B cell (primary cell): ENCODE data around the gene PREP. TPM values are rescaled to one million over a fixed set of nuclear protein-coding genes. Genes with fewer than 3 reads are reported as not detected.

Experiments used
- ATAC-seq: fragments of 200-7000 bp; cut with Tn5 transposase; one replicate; pipeline ENCODE4 v1.10.0; 2021; ENCODE audit warnings: low read depth, mild to moderate bottlenecking, moderate number of reproducible peaks, moderate library complexity
- CTCF ChIA-PET: fragments of 350-600 bp; sonication (Branson Sonifier 250); formaldehyde crosslinking; loops from one replicate; lab custom pipeline; 2021; ENCODE audit warnings: antibody characterized with exemption, inconsistent platforms; lab: Charles Lee
- POLR2A ChIA-PET: fragments of 350-600 bp; sonication (Branson Sonifier 250); formaldehyde crosslinking; loops from one replicate; lab custom pipeline; 2021; ENCODE audit warnings: antibody characterized with exemption; lab: Charles Lee
- DNase-seq: peaks from one replicate; pipeline ENCODE4 v3.0.0; 2013
- H2AFZ ChIP-seq: 2 replicates; pipeline ENCODE4 v1.6.1; 2012; ENCODE audit warnings: mild to moderate bottlenecking, low read depth, low read length; ENCODE audit not compliant: insufficient read depth, poor library complexity, severe bottlenecking
- H3K27ac ChIP-seq, 2 donors: 1 replicate in 1 of 2; 2 replicates in 1 of 2; pipeline ENCODE4 v1.5.1; 2012 to 2013; ENCODE audit warnings: low read length in 2 of 2, mild to moderate bottlenecking in 2 of 2, moderate library complexity in 1 of 2
- H3K27me3 ChIP-seq, 4 experiments: fragments of 200-600 bp in 1 of 4; sonication (generic) in 1 of 4; replicated peaks in 1 of 4; 1 replicate in 2 of 4; 2 replicates in 2 of 4; pipeline versions ENCODE4 v1.6.1 to v1.7.0; 2013 to 2016; ENCODE audit warnings: low read length in 3 of 4, mild to moderate bottlenecking in 2 of 4, mixed read lengths in 1 of 4, moderate library complexity in 1 of 4; ENCODE audit not compliant: insufficient read depth in 4 of 4, control insufficient read depth in 3 of 4; ENCODE audit errors: control extremely low read depth in 1 of 4
- H3K36me3 ChIP-seq, 2 experiments: replicated peaks in 1 of 2; 1 replicate in 1 of 2; 2 replicates in 1 of 2; pipeline versions ENCODE4 v1.6.1 to v1.7.1; 2013; ENCODE audit warnings: low read length in 1 of 2; ENCODE audit not compliant: insufficient read depth in 2 of 2, control insufficient read depth in 1 of 2; ENCODE audit errors: control extremely low read depth in 1 of 2, extremely low read depth in 1 of 2
- H3K4me1 ChIP-seq, 2 donors: fragments of 200-600 bp in 1 of 2; sonication (generic) in 1 of 2; 1 replicate in 1 of 2; 2 replicates in 1 of 2; pipeline versions ENCODE4 v1.5.1 to v1.6.1; 2013 to 2017; ENCODE audit warnings: low read length in 2 of 2; ENCODE audit not compliant: control insufficient read depth in 2 of 2, insufficient read depth in 2 of 2
- H3K4me2 ChIP-seq: replicated peaks from 2 replicates; pipeline ENCODE3; 2012; ENCODE audit warnings: mild to moderate bottlenecking, low read depth, low read length; ENCODE audit not compliant: poor library complexity, severe bottlenecking
- H3K4me3 ChIP-seq, 5 experiments: fragments of 200-600 bp in 1 of 5; sonication (generic) in 1 of 5; 1 replicate in 3 of 5; 2 replicates in 2 of 5; pipeline versions ENCODE4 v1.5.1 to v1.7.0; 2011 to 2016; ENCODE audit warnings: low read length in 4 of 5, mild to moderate bottlenecking in 4 of 5, low read depth in 2 of 5, control low read depth in 1 of 5, moderate library complexity in 1 of 5; ENCODE audit not compliant: insufficient read depth in 1 of 5; ENCODE audit errors: control extremely low read depth in 1 of 5, extremely low read depth in 1 of 5
- H3K79me2 ChIP-seq: fragments of 200-600 bp; sonication (generic); one replicate; pipeline ENCODE4 v1.6.0; 2016; ENCODE audit warnings: low read length; ENCODE audit not compliant: control insufficient read depth, insufficient read depth
- H3K9ac ChIP-seq: fragments of 200-600 bp; sonication (generic); 2 replicates; pipeline ENCODE4 v1.6.1; 2017; ENCODE audit warnings: mild to moderate bottlenecking, low read length, moderate library complexity
- H3K9me3 ChIP-seq, 3 donors: one replicate each; pipeline versions ENCODE4 v1.6.1 to v1.7.1; 2013; ENCODE audit warnings: low read length in 2 of 3; ENCODE audit not compliant: control insufficient read depth in 2 of 3, insufficient read depth in 1 of 3; ENCODE audit errors: control extremely low read depth in 1 of 3
- H4K20me1 ChIP-seq: 2 replicates; pipeline ENCODE4 v1.6.0; 2012; ENCODE audit warnings: mild to moderate bottlenecking, low read length; ENCODE audit not compliant: insufficient read depth, control insufficient read depth, poor library complexity, severe bottlenecking
- H3K27ac Mint-ChIP-seq: one replicate; pipeline ENCODE4 v1.8.0; 2021; ENCODE audit warnings: mixed read lengths
- H3K27me3 Mint-ChIP-seq: one replicate; pipeline ENCODE4 v1.8.0; 2021; ENCODE audit warnings: mixed read lengths
- H3K4me1 Mint-ChIP-seq: one replicate; pipeline ENCODE4 v1.8.0; 2021; ENCODE audit warnings: mixed read lengths
- H3K4me3 Mint-ChIP-seq: one replicate; pipeline ENCODE4 v1.8.0; 2021; ENCODE audit warnings: mixed read lengths
- H3K9me3 Mint-ChIP-seq: one replicate; pipeline ENCODE4 v1.8.0; 2022; ENCODE audit warnings: mixed read lengths; ENCODE audit not compliant: insufficient read depth
- EZH2 ChIP-seq: IDR thresholded peaks from 2 replicates; pipeline ENCODE4 v1.6.1; 2012; ENCODE audit warnings: borderline replicate concordance, low read depth, mild to moderate bottlenecking, moderate library complexity, low read length; ENCODE audit not compliant: insufficient read depth, poor library complexity, severe bottlenecking
- WGBS: methylation state at CpG from one replicate; pipeline ENCODE4 v1.1.5; 2013; ENCODE audit warnings: missing lambda C conversion rate; ENCODE audit not compliant: insufficient coverage; 5-methylcytosine and 5-hydroxymethylcytosine counted together
- intact Hi-C: fragments of 100-400 bp; cut with micrococcal nuclease; formaldehyde crosslinking; loops from one replicate; pipeline ENCODE4 v1.10.0; 2022
- polyA plus RNA-seq: library from polyadenylated mRNA; depleted of rRNA; stranded (reverse); fragments of >200 nt; gene quantifications from 2 replicates; pipeline ENCODE4 v1.2.3, GENCODE V29; 2012
- total RNA-seq, 2 donors: library from RNA; stranded (reverse); fragments of 120-200 nt in 1 of 2; gene quantifications; 1 replicate in 1 of 2; 2 replicates in 1 of 2; pipeline versions ENCODE4 v1.2.3 to v1.2.4, GENCODE V29; 2013 to 2022
- TF ChIP-seq, protein P1 (sequence below): fragments of 200-600 bp; IDR thresholded peaks from one replicate; pipeline ENCODE4 v1.8.0; 2022; ENCODE audit warnings: antibody characterized with exemption, mild to moderate bottlenecking

The PREP gene
- total and polyA plus RNA-seq, 2 donors (not counting 1 experiment from before 2014, with no cell fraction given): 12.2 to 27.0 TPM

DNA sequence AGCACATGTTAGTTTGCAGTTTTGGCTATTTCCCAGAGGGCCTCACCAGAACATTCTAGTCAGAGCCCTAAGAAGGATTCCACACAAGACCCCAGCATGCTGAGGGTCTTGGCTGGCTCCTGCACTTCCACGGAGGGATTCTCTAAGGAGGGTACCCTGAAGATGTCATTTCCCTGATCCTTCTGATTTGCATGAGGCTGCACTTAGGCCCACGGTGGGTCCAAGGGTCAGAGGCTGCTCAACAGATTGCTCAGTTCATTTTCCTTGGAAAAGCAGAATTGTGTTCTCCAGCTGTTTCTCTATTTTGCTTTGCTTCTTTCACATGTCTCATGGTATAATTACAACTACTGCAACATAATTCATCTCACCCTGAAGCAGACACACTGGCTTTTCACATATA, 22.2 kb downstream of the PREP start:
- WGBS: 82% methylated on average over 2 of the region's 2 CpGs
- H3K79me2 ChIP-seq: peaks cover 9% of the 10 kb centered on the region

DNA sequence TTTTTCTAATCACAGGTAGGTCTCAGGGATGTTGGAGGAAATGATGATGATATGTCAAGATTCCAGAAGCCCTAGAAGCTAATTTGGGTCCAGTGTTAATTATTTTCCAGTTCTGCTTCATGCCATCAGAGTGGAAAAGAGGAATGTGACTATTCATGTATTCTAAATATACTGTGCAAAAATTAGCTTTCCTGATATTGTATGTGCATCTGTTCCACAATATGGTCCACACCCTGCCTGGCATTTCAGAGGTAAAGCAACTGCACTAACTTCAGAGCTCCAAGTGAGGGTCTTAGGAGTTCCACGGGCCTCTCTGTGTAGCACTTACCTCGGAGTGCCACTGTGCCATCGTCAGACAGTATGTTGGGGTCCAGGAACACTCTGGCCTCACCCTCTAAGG, 27.1 kb downstream of the PREP start:
- no peak overlapping the region for H3K27ac Mint-ChIP-seq
- POLR2A ChIA-PET: no interaction called here
- no peak for TF ChIP-seq EZH2
- TF ChIP-seq, protein P1, sequence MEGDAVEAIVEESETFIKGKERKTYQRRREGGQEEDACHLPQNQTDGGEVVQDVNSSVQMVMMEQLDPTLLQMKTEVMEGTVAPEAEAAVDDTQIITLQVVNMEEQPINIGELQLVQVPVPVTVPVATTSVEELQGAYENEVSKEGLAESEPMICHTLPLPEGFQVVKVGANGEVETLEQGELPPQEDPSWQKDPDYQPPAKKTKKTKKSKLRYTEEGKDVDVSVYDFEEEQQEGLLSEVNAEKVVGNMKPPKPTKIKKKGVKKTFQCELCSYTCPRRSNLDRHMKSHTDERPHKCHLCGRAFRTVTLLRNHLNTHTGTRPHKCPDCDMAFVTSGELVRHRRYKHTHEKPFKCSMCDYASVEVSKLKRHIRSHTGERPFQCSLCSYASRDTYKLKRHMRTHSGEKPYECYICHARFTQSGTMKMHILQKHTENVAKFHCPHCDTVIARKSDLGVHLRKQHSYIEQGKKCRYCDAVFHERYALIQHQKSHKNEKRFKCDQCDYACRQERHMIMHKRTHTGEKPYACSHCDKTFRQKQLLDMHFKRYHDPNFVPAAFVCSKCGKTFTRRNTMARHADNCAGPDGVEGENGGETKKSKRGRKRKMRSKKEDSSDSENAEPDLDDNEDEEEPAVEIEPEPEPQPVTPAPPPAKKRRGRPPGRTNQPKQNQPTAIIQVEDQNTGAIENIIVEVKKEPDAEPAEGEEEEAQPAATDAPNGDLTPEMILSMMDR: no peak
- H3K9me3 Mint-ChIP-seq: no peaks in the 10 kb centered on the region
- Histone ChIP-seq H3K4me2 (no peak overlapping the region), H2AFZ (no peak overlapping the region), H3K9ac (no peak overlapping the region), H3K9me3 (no peaks in the 10 kb centered on the region), H3K79me2 (no peaks in the 10 kb centered on the region), H3K4me1 (no peaks in the 10 kb centered on the region), H4K20me1 (no peaks in the 10 kb centered on the region), H3K4me3 (no peak overlapping the region), H3K27ac (no peak overlapping the region), H3K27me3 (no peaks in the 10 kb centered on the region), H3K36me3 (peaks cover 1 to 41% of the 10 kb centered on the region in 2 experiments)
- WGBS: 95% methylated on average over 3 of the region's 3 CpGs
- H3K4me1 Mint-ChIP-seq: no peaks in the 10 kb centered on the region
- H3K4me3 Mint-ChIP-seq: no peak overlapping the region
- DNase-seq (no peak), ATAC-seq (no peak)
- CTCF ChIA-PET: no interaction called here
- intact Hi-C loops: no loop called here
- H3K27me3 Mint-ChIP-seq: no peaks in the 10 kb centered on the region

More for the DNA sequence above, 22.2 kb downstream of the PREP start:
- H3K4me1 Mint-ChIP-seq: no peaks in the 10 kb centered on the region
- Histone ChIP-seq H3K4me3 (no peak overlapping the region), H3K4me1 (no peaks in the 10 kb centered on the region), H2AFZ (no peak overlapping the region), H3K27me3 (no peaks in the 10 kb centered on the region), H3K9me3 (no peaks in the 10 kb centered on the region), H3K9ac (no peak overlapping the region), H3K4me2 (no peak overlapping the region), H4K20me1 (no peaks in the 10 kb centered on the region), H3K27ac (no peak overlapping the region), H3K36me3 (peaks cover 1 to 16% of the 10 kb centered on the region in 2 experiments)
- CTCF ChIA-PET: no interaction called here
- POLR2A ChIA-PET: no interaction called here
- H3K27me3 Mint-ChIP-seq: no peaks in the 10 kb centered on the region
- H3K9me3 Mint-ChIP-seq: no peaks in the 10 kb centered on the region
- H3K4me3 Mint-ChIP-seq: no peak overlapping the region
- intact Hi-C loops: no loop called here
- no peak overlapping the region for H3K27ac Mint-ChIP-seq
- ATAC-seq (no peak), DNase-seq (no peak)
- no peak for TF ChIP-seq EZH2
- TF ChIP-seq, protein P1: no peak
